GM19025 (cell line): ENCODE measurements around the gene COG6.
A peak's percentile ranks its signal among the peaks of the same experiment; 100 is the strongest.

Source experiments
- ATAC-seq: cut with Tn5 transposase; IDR thresholded peaks from one replicate; pipeline ENCODE4 v1.9.1; 2021; ENCODE audit warnings: mild to moderate bottlenecking, low read depth, moderate library complexity; ENCODE audit not compliant: unreplicated experiment

COG6 gene

GRCh38 chr13:39655569-39656324 lies at the start of gene COG6:
Gene COG6 (plus strand): TSS chr13:39655662. CDS start chr13:39655727, 65 bp downstream.
- ATAC-seq = peak; percentile 98

GRCh38 chr13:39605677-39606320 lies 49.7 kb upstream of the COG6 start:
- ATAC-seq = no peak

GRCh38 chr13:39607876-39608275 lies 47.6 kb upstream of the COG6 start:
- ATAC-seq = no peak

- ATAC-seq = no peak
These were observed 43.3 kb upstream of the COG6 start for GRCh38 chr13:39612023-39612637.

- ATAC-seq = no peak
These were observed 39.3 kb upstream of the COG6 start for GRCh38 chr13:39616087-39616694.

- ATAC-seq = no peak
These were observed 36.9 kb upstream of the COG6 start for GRCh38 chr13:39618561-39618960.

GRCh38 chr13:39623466-39623865 lies 32.0 kb upstream of the COG6 start:
- no peak for ATAC-seq

GRCh38 chr13:39631307-39631706 lies 24.2 kb upstream of the COG6 start:
- ATAC-seq = no peak

- ATAC-seq = no peak
These were observed 22.5 kb upstream of the COG6 start for GRCh38 chr13:39632994-39633393.

GRCh38 chr13:39635564-39635963 lies 19.9 kb upstream of the COG6 start:
- ATAC-seq = no peak

GRCh38 chr13:39637890-39638289 lies 17.6 kb upstream of the COG6 start:
- no peak for ATAC-seq

- ATAC-seq = no peak
These were observed 13.8 kb upstream of the COG6 start for GRCh38 chr13:39641645-39642044.

- ATAC-seq = no peak
These were observed 9.3 kb upstream of the COG6 start for GRCh38 chr13:39646122-39646521.

- no peak for ATAC-seq
These were observed 357 bp upstream of the COG6 start for GRCh38 chr13:39655041-39655568.

- ATAC-seq = no peak
These were observed 839 bp downstream of the COG6 start for GRCh38 chr13:39656325-39656677.

GRCh38 chr13:39663508-39663907 lies 8.0 kb downstream of the COG6 start:
- no peak for ATAC-seq

GRCh38 chr13:39663958-39664357 lies 8.5 kb downstream of the COG6 start:
- ATAC-seq = no peak

- no peak for ATAC-seq
These were observed 10.3 kb downstream of the COG6 start for GRCh38 chr13:39665763-39666162.

GRCh38 chr13:39670445-39670844 lies 15.0 kb downstream of the COG6 start:
- no peak for ATAC-seq

GRCh38 chr13:39672378-39673132 lies 17.1 kb downstream of the COG6 start:
- no peak for ATAC-seq
